ENCODE results near the gene ANKRD12. TPM values are rescaled to one million over a fixed set of nuclear protein-coding genes. Genes with fewer than 3 reads are reported as not detected.

ANKRD12 gene
- total and polyA plus RNA-seq, 11 donors = 7.7 to 70.9 (median 52.0) TPM

GRCh38 chr18:9182852-9183399 lies 46.3 kb downstream of the ANKRD12 start:
- H3K4me1 ChIP-seq = peaks cover 0 to 48% (median 14%) of the 10 kb centered on the region in 12 donors
- no peak for ATAC-seq

GRCh38 chr18:9184998-9185613 lies 48.5 kb downstream of the ANKRD12 start:
- Histone ChIP-seq H3K36me3 (peaks cover 0 to 42% (median 10%) of the 10 kb centered on the region in 9 donors), H3K4me3 (peak overlapping the region in 2 of 12 donors; percentile 3 to 28), H3K4me1 (peaks cover 0 to 46% (median 11%) of the 10 kb centered on the region in 12 donors), H3K27ac (peak overlapping the region in 4 of 12 donors; percentile 13 to 42 (median 28)), H3K9me3 (no peaks in the 10 kb centered on the region), H3K27me3 (no peaks in the 10 kb centered on the region)
- ATAC-seq (peak; percentile 19 to 62 (median 32)), DNase-seq (no peak)
- WGBS, 4 donors = 73 to 82% (median 79%) methylated on average over 4 of the region's 4 CpGs
- intact Hi-C loops (cut with DNase I) = no loop called here
- TF ChIP-seq, protein P1, sequence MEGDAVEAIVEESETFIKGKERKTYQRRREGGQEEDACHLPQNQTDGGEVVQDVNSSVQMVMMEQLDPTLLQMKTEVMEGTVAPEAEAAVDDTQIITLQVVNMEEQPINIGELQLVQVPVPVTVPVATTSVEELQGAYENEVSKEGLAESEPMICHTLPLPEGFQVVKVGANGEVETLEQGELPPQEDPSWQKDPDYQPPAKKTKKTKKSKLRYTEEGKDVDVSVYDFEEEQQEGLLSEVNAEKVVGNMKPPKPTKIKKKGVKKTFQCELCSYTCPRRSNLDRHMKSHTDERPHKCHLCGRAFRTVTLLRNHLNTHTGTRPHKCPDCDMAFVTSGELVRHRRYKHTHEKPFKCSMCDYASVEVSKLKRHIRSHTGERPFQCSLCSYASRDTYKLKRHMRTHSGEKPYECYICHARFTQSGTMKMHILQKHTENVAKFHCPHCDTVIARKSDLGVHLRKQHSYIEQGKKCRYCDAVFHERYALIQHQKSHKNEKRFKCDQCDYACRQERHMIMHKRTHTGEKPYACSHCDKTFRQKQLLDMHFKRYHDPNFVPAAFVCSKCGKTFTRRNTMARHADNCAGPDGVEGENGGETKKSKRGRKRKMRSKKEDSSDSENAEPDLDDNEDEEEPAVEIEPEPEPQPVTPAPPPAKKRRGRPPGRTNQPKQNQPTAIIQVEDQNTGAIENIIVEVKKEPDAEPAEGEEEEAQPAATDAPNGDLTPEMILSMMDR (IDR thresholded peaks at IDR 0.05) = no peak
- no peak for TF ChIP-seq POLR2A (IDR thresholded peaks at IDR 0.05)

More at GRCh38 chr18:9182852-9183399, 46.3 kb downstream of the ANKRD12 start:
- Histone ChIP-seq H3K4me3 (no peak overlapping the region), H3K27me3 (no peaks in the 10 kb centered on the region), H3K9me3 (no peaks in the 10 kb centered on the region), H3K27ac (no peak overlapping the region), H3K36me3 (peaks cover 0 to 29% (median 10%) of the 10 kb centered on the region in 9 donors)
- no peak for TF ChIP-seq POLR2A (IDR thresholded peaks at IDR 0.05)
- TF ChIP-seq, protein P1 (IDR thresholded peaks at IDR 0.05) = no peak
- 73 to 87% (median 74%) methylated on average over 5 of the region's 5 CpGs for WGBS, 4 donors
- DNase-seq = no peak
- intact Hi-C loops (cut with DNase I) = no loop called here

- Histone ChIP-seq H3K36me3 (peaks cover 0 to 38% (median 5%) of the 10 kb centered on the region in 9 donors), H3K4me3 (no peak overlapping the region), H3K27me3 (no peaks in the 10 kb centered on the region), H3K9me3 (no peaks in the 10 kb centered on the region), H3K27ac (no peak overlapping the region), H3K4me1 (peaks cover 0 to 35% (median 16%) of the 10 kb centered on the region in 12 donors)
- 93 to 96% (median 95%) methylated on average over 3 of the region's 3 CpGs for WGBS, 4 donors
- ATAC-seq = no peak
- DNase-seq = no peak
- intact Hi-C loops (cut with DNase I) = no loop called here
- TF ChIP-seq, protein P1 (IDR thresholded peaks at IDR 0.05) = no peak
- no peak for TF ChIP-seq POLR2A (IDR thresholded peaks at IDR 0.05)
Measured at GRCh38 chr18:9188359-9189231, 52.0 kb downstream of the ANKRD12 start.

GRCh38 chr18:9189491-9189890 lies 52.9 kb downstream of the ANKRD12 start:
- Histone ChIP-seq H3K9me3 (no peaks in the 10 kb centered on the region), H3K36me3 (peaks cover 0 to 40% (median 7%) of the 10 kb centered on the region in 9 donors), H3K4me3 (no peak overlapping the region), H3K4me1 (peaks cover 0 to 35% (median 15%) of the 10 kb centered on the region in 12 donors), H3K27me3 (no peaks in the 10 kb centered on the region), H3K27ac (no peak overlapping the region)
- intact Hi-C loops (cut with DNase I) = no loop called here
- DNase-seq (no peak), ATAC-seq (no peak)
- WGBS, 4 donors = 71 to 82% (median 74%) methylated on average over 2 of the region's 2 CpGs
- TF ChIP-seq POLR2A (IDR thresholded peaks at IDR 0.05) = no peak
- TF ChIP-seq, protein P1 (IDR thresholded peaks at IDR 0.05) = no peak

Measured in heart left ventricle (tissue), 16 donors.